LNCaP clone FGC (cell line): ENCODE results near the gene PUS1.

ENCODE experiments used
- DNase-seq: peaks from one replicate; pipeline ENCODE4 v3.0.0-alpha.2; 2011; ENCODE audit warnings: low read depth
- H3K4me3 ChIP-seq: 2 replicates; pipeline ENCODE4 v1.5.1; 2011; ENCODE audit warnings: mild to moderate bottlenecking, low read depth, low read length, control low read depth
- TF ChIP-seq, protein P1 (sequence below): IDR thresholded peaks from 2 replicates; pipeline ENCODE4 v1.5.1; 2012; ENCODE audit warnings: mild to moderate bottlenecking; ENCODE audit not compliant: control insufficient read depth, insufficient read depth; ENCODE audit errors: extremely low read depth

PUS1 gene

DNA sequence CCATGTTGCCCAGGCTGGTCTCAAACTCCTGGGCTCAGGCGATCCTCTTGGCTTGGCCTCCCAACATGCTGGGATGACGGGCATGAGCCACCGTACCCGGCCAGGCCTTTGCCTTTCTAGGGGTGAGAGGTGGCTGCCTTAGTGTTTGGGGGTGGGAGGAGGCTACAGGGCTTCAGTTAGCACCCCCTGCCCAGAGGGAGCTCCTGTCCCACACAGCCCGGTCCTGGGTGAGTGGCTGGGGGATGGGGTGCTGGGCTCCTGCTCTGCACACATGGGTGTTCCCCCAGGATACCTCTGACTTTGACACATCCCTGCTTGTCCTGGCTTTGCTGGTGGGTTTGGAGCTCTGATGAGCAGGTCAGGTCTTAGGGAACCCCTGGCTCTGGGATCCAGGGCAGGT lies 24.7 kb upstream of the PUS1 start:
- no peak for DNase-seq
- TF ChIP-seq, protein P1, sequence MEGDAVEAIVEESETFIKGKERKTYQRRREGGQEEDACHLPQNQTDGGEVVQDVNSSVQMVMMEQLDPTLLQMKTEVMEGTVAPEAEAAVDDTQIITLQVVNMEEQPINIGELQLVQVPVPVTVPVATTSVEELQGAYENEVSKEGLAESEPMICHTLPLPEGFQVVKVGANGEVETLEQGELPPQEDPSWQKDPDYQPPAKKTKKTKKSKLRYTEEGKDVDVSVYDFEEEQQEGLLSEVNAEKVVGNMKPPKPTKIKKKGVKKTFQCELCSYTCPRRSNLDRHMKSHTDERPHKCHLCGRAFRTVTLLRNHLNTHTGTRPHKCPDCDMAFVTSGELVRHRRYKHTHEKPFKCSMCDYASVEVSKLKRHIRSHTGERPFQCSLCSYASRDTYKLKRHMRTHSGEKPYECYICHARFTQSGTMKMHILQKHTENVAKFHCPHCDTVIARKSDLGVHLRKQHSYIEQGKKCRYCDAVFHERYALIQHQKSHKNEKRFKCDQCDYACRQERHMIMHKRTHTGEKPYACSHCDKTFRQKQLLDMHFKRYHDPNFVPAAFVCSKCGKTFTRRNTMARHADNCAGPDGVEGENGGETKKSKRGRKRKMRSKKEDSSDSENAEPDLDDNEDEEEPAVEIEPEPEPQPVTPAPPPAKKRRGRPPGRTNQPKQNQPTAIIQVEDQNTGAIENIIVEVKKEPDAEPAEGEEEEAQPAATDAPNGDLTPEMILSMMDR, result no peak
- H3K4me3 ChIP-seq, result no peak overlapping the region

DNA sequence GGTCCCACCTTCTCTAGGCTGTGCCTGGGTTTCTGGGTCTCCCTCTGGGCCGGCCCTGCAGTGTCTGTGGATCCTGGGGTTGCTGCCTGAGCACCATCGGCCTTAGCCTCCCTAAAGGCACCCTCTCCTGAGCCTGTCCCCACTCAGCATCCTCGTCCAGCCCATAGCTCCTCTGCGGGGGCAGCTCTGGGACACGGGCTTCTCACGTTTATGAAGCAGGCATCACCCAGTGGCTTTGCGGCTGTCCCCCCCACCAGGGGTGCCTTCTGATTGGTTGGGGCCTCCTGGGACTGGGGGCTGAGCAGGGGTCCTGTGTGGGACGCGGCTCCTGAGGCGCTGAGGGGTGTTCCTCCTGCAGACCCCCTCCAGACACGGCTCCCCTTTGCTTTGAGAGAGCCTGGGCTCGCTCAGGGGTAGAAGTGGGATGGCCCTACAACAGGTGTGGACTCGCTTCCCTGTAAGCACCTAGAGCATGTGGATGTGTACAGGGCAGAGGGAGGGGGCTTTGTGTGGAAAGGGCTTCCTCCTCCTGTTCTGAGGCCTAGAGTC lies 23.9 kb upstream of the PUS1 start:
- no peak for DNase-seq
- no peak overlapping the region for H3K4me3 ChIP-seq
- TF ChIP-seq, protein P1, result no peak

DNA sequence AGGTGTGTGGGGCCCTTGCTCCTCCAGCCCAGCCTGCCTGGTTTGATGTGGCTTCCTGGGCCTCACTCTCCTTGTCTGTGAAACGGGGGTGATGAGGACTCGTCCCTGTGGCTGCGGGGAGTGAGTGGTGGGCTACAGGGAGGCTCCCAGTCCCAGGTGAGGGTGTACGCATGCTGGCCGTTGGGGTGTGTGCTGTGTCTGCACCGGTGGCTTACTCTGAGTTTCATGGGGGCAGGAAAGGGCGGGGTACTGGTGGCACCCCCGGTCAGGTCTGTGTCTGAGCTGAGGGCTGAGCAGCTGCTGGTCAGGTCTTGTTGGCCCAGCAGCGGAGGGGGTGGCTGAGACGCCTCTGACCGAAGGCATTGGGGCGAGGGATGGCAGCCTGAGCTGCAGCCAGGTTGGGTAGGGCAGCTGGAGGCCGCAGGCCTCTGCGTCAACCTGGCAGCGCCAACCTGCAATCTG lies 23.4 kb upstream of the PUS1 start:
- DNase-seq, result no peak
- no peak overlapping the region for H3K4me3 ChIP-seq
- TF ChIP-seq, protein P1, result no peak

DNA sequence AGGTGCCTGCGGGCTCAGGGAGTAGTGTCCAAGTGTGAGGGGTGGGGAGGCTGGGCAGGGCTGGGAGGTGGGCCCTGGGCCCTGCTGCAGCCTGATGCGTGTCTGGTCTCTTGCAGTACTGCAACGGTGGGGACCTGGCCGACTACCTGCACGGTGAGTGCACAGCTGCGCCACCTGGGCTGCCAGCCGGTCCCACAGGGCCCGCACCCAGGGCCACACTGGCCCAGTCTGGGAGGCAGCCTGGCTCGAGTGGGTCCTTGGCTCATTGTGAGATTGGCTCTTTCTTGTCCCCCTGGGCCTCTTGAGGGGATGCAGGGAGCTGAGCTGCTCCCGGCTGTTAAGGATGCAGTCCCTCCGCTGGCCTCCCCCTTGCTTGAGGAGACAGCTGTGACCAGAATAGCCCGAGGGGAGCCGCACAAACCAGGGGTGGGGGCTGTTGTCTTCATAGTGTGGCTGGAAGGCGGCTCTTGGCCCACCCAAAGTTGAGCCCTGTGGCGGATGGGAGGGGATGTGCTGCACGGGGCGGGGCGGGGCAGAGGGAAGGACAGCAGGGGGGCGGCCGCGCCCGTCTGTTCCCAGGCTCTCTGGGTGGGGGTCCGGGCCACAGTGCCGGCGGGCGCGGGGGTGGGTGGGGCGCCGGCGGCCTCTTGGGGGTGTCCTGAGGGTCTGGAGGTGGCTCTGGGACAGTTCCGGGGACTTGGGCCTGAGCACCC lies 21.5 kb upstream of the PUS1 start:
- H3K4me3 ChIP-seq, result no peak overlapping the region
- TF ChIP-seq, protein P1, result no peak
- DNase-seq, result no peak

DNA sequence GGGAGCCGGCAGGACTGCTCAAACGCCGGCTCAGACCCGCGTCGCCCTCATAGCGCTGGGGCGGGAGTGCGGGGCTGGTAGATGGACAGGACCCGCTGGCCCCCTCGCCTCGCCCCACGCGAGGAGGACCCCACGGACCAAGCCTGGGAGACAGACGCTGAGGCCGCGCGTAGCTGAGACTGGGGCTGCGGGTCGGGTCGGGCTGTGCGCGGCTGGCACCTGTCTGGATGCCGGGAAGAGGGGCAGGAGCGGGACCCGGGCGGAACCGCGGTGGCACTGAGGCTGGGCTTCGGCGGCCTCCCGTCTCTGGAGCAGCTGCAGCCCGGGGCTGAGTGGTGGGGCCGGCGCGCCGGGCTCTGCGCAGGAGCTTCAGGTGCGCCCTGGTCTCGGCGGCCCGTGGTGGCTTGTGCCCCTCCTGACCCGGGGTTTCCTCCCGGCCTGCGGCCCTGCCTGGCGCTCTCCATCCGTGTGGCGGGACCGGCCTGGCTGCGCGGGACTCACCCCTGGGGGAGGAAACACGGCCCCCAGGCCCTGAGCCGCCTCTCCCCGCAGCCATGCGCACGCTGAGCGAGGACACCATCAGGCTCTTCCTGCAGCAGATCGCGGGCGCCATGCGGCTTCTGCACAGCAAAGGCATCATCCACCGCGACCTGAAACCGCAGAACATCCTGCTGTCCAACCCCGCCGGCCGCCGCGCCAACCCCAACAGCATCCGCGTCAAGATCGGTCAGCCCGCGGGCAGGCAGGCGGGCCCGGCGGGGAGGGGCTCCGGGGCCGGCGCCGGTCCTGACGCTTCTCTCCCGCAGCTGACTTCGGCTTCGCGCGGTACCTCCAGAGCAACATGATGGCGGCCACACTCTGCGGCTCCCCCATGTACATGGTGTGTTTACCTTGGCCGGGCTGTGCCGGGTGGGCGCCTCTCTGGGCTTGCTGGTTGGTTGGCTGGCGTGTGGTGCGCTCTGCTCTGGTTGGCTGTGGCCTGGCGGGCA lies 20.7 kb upstream of the PUS1 start:
- no peak overlapping the region for H3K4me3 ChIP-seq
- no peak for DNase-seq
- TF ChIP-seq, protein P1, result no peak

DNA sequence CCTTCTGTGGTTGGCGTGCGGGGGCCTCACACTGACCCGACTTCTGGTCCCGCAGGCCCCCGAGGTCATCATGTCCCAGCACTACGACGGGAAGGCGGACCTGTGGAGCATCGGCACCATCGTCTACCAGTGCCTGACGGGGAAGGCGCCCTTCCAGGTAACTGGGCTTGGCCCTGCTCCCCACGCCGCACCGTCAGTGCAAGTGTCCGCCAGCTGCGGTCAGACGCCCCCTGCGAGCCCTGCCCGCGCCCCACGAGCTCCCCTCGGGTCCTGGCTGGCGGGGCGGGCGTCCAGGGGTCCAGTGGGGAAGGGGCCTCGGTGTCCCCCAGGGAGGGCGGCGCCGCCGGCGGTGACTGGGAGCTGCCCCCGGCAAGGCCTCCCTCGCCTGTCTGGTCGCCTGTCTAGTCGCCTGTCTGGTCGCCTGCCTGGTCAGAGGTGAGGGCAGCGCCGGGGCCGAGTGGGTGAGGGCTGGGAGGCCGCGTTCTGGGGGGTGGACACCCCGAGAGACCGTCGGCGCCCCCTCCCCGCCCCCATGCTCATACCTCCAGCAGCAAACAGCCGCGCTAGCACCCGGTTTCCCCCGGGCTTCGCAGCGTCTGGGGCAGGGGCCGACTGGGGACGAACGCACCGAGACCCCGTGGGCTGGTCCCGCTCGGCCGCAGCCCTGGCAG lies 19.9 kb upstream of the PUS1 start:
- TF ChIP-seq, protein P1, result no peak
- H3K4me3 ChIP-seq, result no peak overlapping the region
- DNase-seq, result no peak
